Glomerular visceral epithelial cell (primary cell): Measurements from ENCODE around the gene GOLGA6L2.
"Not testable (repeated sequence)": the region's sequence is repeated elsewhere in the genome, so short reads cannot be mapped to it uniquely, and the experiment has no call there.

Experiments used
- DNase-seq: peaks from one replicate; pipeline ENCODE4 v3.0.0-alpha.2; 2016; ENCODE audit errors: extremely low spot score

The GOLGA6L2 gene, protein sequence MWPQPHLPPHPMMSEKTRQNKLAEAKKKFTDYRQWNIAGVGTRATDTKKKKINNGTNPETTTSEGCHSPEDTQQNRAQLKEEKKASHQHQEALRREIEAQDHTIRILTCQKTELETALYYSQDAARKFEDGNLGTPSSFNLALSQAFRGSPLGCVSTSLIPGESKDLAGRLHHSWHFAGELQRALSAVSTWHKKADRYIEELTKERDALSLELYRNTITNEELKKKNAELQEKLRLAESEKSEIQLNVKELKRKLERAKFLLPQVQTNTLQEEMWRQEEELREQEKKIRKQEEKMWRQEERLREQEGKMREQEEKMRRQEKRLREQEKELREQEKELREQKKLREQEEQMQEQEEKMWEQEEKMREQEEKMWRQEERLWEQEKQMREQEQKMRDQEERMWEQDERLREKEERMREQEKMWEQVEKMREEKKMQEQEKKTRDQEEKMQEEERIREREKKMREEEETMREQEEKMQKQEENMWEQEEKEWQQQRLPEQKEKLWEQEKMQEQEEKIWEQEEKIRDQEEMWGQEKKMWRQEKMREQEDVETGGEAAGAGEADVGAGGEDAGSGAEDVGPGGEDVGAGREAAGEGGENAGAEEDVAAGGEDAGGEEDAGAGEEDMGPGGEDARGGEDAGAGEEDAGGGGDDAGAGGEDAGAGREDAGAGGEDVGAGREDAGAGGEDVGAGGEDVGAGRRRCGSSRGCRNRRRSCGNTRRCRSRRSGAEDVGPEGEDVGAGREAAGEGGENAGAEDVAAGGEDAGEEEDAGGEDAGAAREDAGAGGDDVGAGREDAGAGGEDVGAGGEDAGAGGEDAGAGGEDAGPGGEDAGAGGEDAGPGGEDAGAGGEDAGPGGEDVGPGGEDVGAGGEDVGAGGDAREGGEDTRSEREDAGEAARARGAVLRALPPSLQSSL

DNA sequence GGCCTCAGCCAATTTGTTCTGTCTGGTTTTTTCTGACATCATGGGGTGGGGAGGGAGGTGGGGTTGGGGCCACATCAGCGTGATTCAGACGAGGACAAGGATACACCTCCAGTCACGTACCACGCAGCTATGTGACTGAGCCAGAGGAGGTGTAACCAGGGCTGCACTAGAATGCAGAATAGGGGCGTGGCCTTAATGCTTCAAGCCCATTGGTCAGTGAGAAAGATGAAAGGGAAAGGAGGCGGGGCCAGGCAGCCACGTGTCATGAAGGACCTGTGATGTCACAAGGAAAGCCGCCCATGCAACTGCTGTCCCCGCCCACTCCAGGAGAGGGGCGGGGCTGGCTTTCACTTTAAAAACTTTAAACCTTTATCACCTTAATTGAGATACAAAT is at the start of gene GOLGA6L2:
GOLGA6L2 (minus strand) TSS at position 137 of the 394 bp plus-strand sequence; CDS start at position 75, 62 bp downstream.
- no peak for DNase-seq

DNA sequence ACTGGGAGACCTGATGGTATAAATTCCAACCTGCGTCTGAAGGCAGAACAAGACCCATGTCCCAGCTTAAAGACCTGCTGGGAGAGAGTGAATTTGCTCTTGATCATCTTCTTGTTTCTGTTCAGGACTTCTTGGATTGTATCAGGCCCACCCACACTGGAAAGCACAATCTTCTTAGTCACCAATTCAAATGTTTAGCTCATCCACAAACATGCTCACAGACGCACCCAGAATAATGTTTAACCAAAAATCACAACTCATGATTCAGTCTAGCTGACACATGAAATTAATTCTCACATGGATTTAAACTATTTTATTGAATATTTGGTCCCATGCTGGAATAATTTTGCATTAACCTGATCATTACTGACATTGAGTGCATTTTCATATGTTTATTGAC is 37.8 kb upstream of the GOLGA6L2 start:
- no peak for DNase-seq

DNA sequence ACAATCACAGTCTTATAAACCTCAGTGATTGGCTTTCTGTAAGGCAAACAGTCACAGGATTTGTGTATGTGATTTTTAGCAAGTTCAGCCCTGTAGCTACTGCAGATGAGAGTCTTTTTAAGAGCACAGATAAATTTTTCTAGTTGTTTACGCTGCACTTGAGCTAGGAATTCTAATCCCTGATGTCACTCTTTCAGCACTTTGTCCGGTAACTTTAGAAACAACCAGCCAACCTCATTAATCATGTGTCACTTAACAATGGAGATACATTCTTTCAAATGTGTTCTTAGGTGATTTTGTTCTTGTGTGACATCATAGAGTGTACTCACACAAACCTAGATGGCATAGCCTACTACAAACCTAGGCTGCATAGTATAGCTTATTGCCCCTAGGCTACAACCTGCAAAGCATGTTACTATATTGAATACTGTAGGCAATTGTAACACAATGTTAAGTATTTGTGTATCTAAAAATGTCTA is 36.8 kb upstream of the GOLGA6L2 start:
- no peak for DNase-seq

DNA sequence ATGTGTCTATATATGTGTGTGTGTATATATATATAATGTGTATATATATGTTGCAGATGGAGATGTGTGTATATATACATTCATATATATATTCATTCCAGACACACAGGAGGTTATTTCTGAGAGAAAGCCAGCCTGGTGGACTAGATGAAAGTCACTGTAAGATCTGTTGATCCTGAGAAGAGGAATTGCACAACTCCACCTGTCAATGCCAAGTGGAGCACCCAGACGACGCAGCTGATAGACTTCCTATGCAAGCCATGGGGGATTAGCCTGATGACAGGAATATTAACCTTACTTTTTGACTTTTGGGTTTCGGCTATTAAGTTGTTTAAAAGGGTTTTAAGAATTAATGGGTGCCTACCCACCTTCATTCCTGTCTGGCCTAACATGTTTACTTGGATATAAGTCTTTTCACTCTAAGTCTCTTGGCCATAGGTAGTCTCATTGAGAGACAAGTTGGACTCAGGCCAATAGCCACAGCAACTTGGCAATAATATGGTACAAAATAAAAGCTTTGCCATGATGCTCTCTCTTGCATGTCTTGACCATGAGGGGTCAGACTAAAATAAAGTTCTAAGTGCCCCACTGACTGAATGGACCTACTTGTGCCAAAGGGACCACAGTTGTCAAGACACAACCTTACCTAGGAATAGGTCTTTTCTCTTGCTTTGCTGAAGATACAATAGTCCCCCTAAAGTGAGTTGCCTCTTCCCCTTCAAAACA is 35.9 kb upstream of the GOLGA6L2 start:
- no peak for DNase-seq

DNA sequence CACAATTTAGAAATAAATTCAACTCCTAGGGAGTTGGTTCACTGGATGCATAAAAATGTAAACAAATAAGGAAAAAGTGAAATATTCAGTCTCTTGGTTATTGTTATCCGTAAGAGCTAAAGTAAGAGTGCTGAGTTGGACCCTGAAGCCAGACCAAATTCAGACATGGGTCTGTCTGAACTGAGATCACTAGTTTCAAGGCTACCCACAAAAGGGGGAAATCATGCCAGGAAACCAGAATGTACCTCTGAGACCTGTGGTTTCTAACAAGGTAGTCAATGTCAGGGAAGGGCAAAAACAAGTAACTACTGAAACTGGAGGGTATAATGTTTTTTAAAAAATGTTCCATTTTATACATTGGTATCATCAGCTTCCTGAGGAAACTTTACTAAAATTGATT is 35.2 kb upstream of the GOLGA6L2 start:
- no peak for DNase-seq

DNA sequence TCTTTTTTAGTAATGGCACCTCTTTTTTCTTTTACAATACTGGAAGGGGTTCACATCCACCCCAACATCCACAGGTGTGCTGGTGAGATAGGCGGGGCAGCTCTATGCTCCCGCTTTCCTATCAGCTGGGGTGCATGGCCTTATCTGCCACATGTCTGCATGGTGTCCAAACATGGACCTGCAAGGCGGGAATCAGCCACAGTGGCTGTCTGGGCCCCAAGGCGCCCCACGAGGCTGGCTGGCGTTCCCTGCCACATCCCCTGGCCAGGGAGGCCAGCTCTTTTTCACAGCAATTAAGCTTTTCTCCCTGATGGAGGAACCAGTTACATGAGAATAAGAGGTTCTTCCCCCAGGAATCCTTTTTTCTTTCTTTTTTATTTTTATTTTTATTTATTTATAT is 30.9 kb upstream of the GOLGA6L2 start:
- DNase-seq, result no peak

DNA sequence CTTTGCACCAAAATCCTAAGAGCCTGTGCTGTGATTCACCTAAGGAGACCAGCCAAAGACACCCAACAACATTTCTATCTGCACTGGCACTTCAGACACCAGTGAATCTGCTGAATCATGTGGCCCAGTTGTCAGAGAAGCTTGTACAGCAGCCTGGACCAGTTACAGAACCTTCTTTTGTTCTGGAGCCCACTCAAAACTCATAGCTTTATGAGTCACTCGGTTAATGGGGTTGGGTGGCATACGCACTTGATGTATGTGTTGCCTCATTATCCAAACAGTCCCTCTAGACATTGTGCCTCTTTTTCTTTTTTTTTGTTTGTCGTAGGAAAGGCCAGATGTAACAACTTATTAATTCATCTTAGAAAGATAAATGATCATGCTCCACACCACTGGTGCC is 25.6 kb upstream of the GOLGA6L2 start:
- DNase-seq, result no peak

DNA sequence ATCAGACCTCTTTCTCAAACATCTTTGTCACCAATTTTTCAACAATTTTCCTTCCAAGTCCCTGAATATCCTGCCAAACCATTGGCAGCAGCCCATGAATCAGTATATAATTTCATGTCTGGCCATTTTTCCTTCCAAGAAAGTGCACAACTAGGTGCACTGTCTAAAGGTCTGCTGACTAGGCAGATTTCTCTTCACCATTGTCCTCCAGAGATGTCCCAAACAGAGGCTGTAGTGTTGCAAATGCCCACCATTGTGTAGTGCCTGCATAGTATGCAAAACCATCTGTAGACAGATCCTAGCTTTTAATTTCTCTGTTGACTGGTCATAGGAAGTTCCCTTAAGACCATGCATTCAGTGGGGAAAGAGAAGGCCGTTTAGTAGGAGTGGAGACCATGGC is 25.0 kb upstream of the GOLGA6L2 start:
- DNase-seq, result no peak

DNA sequence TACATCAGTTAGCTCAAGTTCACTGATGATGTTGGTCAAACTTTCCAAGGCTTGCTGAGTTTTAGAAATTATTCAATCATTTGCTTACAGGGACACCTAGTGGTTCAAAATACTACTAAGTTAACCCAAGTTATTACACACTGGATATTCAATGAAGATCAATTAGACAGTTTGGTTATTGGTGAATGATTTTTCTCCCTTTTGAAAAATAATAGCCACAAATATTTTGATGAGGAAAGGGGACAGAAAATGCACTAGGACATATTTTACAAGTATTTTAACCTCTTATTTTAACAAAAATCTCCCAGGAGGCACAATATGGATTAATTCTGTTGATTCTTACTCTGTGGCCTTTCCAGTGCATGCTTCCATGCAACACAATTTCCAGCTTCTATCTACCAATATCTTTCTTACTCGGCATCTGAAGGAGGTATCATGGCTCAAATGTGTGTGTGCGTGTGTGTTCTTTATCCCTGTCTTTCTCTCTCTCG is 20.1 kb upstream of the GOLGA6L2 start:
- peak; percentile 4 for DNase-seq

DNA sequence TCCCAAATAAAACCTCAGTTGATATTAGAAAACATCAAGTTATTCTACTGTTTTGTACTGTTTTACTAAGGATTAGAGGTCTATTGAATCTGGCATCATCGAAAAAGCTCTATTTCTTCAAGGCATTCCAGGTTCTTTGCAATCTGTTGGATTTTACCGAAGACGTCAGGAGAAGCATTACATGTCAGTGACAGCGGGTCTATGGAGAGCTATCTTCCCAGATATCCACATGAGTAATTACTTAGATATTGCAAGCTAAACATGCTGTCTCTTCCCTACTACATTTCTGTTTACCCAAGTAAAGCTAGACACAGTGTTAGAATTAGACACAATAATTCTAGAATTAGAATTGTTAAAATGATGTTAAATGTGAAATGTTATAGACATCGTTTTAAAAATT is 10.8 kb upstream of the GOLGA6L2 start:
- DNase-seq, result no peak

DNA sequence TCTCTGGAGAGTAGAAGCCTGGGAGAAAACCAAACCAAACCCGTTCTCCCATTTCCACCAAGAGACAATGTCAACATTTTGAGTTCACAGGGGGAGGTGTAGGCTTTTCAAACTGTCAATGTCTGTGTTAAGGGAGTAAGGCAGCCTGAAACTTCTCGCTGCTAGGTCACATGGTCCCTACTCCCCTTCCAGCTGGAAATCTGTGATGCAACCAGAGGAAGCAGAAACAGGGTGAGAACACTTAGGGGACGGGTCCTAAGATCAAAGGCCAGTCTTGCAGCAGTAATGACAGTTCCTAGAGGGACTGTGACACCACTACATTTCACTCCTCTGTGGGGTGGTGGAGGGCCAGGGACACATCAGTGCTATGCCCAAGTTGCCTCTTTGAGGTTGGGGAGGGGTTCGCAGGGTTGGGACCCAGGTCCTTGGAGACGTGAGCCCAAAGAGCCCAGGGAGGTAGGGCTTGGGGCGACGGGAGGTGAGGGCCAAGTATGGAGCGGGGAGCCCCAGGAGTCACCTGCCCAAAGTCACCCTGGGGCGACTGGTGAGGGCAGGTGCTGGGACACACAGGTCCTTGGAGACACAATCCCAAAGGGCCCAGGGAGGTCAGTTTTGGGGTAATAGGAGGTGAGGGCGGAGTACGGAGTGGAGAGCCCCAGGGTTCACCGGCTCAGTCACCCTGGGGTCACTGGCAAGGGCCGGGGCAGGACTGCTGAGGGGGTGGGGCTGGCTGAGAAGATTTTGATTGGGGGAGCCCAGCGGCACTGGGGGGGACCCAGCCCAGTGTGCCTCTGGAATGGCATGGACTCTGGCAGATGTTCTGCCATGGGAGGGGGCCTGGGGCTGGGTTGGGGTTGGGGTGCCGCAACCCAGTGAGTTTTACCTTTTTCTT is 582 bp downstream of the GOLGA6L2 start:
- no peak for DNase-seq

DNA sequence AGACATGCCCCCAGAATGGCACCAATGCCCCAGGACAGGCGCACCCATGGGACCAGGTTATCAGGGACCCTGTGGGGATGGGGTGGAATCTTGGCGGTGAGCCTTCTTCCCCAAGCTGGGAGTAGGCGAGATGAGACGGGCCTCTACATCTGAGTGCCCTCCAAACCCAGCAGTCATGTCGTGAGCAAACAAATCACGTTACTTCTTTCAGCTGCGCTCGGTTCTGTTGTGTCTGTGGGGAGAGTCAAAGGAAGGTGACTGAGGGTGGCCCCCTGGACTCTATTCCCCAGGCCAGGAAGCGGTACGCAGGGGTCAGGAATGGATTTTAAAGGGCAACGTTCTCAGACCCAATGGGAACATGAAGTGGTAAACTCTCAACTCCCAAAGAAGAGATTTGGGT is 2.8 kb downstream of the GOLGA6L2 start:
- no peak for DNase-seq

DNA sequence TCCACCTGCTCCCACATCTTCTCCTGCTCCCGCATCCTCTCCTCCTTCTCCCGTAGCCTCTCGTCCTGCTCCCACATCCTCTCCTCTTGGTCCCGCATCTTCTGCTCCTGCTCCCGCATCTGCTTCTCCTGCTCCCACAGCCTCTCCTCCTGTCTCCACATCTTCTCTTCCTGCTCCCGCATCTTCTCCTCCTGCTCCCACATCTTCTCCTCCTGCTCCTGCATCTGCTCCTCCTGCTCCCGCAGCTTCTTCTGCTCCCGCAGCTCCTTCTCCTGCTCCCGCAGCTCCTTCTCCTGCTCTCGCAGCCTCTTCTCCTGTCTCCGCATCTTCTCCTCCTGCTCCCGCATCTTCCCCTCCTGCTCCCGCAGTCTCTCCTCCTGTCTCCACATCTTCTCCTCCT is 5.8 kb downstream of the GOLGA6L2 start:
- no peak for DNase-seq

DNA sequence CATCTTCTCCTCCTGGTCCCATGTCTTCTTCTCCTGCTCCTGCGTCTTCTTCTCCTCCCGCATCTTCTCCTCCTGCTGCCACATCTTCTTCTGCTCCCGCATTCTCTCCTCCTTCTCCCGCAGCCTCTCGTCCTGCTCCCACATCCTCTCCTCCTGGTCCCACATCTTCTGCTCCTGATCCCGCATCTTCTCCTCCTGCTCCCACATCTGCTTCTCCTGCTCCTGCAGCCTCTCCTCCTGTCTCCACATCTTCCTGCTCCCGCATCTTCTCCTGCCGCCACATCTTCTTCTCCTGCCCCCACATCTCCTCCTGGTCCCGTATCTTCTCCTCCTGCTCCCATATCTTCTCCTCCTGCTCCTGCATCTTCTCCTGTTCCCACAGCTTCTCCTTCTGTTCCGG is 6.4 kb downstream of the GOLGA6L2 start:
- DNase-seq, result no peak

DNA sequence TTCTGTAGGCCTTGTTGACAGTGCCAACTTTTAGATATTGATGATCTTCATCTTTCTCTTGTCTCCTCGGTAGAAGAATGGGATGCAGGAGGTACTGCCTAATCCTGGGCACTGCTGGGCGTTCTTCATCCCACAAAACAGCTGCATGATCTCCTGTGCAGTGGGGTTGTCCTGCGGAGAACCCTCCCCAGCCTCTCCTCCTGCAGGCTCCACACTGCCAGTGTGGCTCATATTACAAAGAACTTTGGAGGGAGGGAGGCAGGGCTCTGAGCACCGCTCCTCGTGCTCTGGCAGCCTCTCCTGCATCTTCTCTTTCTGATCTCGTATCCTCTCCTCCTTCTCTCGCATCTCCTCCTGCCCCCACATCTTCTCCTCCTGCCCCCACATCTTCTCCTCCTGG is 7.5 kb downstream of the GOLGA6L2 start:
- DNase-seq, result no peak

DNA sequence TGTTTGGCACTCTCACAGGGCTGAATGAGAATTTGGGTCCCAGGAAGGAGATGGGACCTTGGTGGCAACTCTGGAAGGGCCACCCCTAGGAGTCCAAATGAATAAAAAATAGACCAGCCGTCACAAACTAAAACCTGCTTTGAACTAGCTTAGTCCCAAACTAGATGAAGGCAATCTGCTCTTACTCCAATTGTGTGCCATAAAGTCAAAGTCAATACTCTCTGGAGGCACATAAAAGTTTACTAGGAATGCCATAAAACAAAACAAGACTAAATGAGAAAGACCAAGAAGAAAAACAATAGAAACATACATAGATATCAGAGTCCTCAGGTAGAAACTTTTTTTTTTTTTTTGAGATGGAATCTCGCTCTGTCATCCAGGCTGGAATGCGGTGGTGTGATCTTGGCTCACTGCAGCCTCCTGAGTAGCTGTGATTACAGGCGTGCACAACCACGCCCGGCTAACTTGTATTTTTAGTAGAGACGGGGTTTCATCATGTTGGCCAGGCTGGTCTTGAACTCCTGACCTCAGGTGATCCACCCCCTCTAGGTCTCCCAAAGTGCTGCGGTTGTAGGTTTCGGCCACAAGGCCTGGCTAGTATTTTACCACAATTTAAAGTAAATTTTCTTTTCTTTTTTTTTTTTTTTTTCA is 8.1 kb downstream of the GOLGA6L2 start:
- no peak for DNase-seq

DNA sequence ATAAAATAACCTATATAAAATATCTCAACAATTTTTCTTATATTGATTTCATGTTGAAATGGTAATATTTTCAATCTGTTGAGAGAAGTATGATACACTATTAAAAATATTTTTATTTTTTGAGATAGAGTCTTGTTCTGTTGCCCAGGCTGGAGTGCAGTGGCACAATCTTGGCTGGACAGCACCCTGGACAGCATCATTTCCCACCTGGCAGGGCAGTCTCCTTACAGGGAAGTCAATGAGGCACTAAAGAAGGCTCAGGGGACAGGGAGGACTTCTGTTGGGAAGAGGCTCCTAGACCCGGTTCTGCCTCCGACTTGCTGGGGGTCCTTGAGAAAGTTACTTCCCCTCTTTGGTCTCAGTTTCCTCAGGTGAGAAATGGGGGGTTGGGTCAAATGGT is 9.4 kb downstream of the GOLGA6L2 start:
- no peak for DNase-seq

DNA sequence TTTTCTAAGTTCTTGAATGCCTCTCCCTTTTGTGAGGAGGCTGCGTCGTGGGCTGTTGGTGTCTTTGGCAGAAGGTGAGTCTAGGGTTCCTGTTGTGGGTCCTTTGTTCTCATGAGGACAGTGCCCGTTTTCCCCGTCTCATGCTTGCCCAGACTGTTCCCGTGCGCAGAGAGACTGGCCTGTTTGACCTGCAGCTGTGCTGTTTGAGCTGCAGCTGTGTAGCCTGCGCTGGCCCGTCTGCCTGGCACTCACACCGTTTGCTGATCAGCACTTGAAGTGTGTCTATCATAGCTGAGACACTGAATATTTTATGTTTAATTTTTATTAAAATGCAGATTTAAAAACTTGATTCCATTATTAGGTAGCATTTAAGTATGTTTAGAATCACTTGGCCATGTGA is 9.9 kb downstream of the GOLGA6L2 start:
- DNase-seq, result no peak

DNA sequence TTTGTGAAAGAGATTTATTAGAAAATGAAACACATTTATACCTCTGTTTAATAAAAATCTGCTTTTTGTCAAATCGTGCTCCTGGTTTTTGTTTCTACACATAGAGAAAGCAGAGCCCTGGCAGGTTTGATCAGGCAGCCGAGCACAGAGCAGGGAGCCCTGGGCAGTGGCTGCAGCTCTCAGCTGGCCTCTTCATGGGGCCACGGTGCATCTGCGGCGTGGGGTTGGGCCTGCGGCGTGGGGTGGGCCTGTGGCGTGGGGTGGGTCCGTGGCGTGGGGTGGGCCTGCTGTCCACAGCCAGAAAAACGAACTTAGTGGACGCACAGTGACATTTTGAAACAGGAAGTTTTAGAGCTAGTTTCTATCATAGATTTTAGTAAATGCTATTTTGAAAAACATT is 10.6 kb downstream of the GOLGA6L2 start:
- no peak for DNase-seq

DNA sequence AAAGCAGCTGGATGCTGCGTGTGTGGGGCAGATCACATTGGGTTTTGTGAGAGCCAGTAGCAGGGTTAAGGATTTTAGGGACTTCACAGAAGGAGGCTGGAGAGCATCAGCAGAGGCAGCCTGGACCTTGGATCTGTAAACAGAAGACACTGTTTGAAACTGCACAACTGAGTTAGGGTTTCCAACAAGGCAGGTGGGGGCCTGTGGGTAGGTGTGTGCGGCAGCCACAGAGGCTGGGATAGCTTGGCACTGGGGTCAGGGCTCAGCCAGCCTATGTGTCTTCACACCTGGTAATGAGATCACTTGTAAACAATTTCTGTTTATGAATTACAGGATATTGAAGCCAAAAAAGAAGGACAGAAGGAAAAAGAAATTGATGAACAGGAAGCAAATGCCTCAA is 12.3 kb downstream of the GOLGA6L2 start:
- DNase-seq, result not testable (repeated sequence)
